HG02970 (cell line): ENCODE data around the gene COA6.

ENCODE experiments used
- ATAC-seq: cut with Tn5 transposase; IDR thresholded peaks from one replicate; pipeline ENCODE4 v1.9.1; 2021; ENCODE audit warnings: mild to moderate bottlenecking, moderate library complexity, moderate number of reproducible peaks; ENCODE audit not compliant: unreplicated experiment, low FRiP score

The COA6 gene

GRCh38 chr1:234405676-234406075, 32.4 kb downstream of the COA6 start:
- no peak for ATAC-seq

- no peak for ATAC-seq
Measured at GRCh38 chr1:234406871-234407270, 33.6 kb downstream of the COA6 start.

GRCh38 chr1:234408757-234409156, 35.5 kb downstream of the COA6 start:
- ATAC-seq: no peak

GRCh38 chr1:234409328-234409727, 36.1 kb downstream of the COA6 start:
- ATAC-seq: no peak

GRCh38 chr1:234412830-234413229, 39.6 kb downstream of the COA6 start:
- no peak for ATAC-seq

- ATAC-seq: no peak
Measured at GRCh38 chr1:234413485-234413884, 40.2 kb downstream of the COA6 start.

GRCh38 chr1:234413990-234414389, 40.7 kb downstream of the COA6 start:
- ATAC-seq: no peak

GRCh38 chr1:234427950-234428646, 54.8 kb downstream of the COA6 start:
- no peak for ATAC-seq

- no peak for ATAC-seq
Measured at GRCh38 chr1:234429434-234429806, 56.2 kb downstream of the COA6 start.

GRCh38 chr1:234430691-234431090, 57.4 kb downstream of the COA6 start:
- no peak for ATAC-seq

GRCh38 chr1:234431255-234431654, 58.0 kb downstream of the COA6 start:
- ATAC-seq: no peak

GRCh38 chr1:234433563-234434285, 60.5 kb downstream of the COA6 start:
- no peak for ATAC-seq
